ENCODE results near the gene ZNF500.
"Not testable (repeated sequence)": the region's sequence is repeated elsewhere in the genome, so short reads cannot be mapped to it uniquely, and the experiment has no call there.

ZNF500 gene

DNA sequence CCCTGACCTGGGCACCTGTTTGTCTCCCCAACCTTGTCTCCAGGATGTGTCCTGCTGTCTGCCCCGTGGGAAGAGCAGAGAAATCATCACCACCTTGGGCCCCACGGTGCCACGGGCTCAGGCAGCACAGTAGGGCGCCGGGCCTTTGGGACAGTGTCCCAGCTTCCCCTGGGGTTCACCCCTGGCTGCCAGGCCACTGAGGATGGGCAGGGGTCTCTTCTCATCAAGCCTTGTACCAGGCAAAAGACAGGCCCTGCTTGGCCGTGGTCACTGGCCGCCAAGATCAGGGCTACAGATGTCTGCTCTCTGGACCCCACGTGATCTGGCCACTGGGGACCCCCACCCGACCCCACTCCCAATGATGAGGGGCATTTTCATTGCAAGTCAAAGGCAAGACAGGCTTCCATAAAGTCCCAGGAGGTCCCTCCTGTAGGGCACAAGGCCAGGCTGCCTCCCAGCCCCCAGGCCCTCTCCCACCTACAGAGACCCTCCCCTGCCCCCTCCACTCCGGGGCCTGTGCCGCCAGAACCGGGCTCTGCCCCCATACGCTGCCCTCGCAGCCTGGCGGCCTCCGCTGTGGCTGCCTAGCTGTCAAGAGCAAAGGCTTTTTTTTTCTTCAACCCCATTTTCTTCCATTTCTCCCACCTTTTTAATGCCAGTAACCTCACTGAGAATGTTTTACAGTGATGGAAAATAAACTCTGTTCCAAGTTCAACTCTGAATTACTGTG lies 18.1 kb downstream of the ZNF500 start:
- no peak overlapping the region for H3K4me3 ChIP-seq (ENCODE audit: low read depth in 1 of 2, low read length in 2 of 2)
- no peak overlapping the region for H3K9ac ChIP-seq (ENCODE audit: low read length)
- no peak overlapping the region for H3K27ac ChIP-seq (ENCODE audit: low read depth, low read length)
- peaks cover 32% of the 10 kb centered on the region for H3K36me3 ChIP-seq (ENCODE audit: insufficient read depth, low read length)
- peaks cover 9% of the 10 kb centered on the region for H3K4me1 ChIP-seq (ENCODE audit: insufficient read depth, low read length)
- no peaks in the 10 kb centered on the region for H3K27me3 ChIP-seq (ENCODE audit: control insufficient read depth in 1 of 2, insufficient read depth in 2 of 2, low read length in 2 of 2)
- H3K9me3 ChIP-seq (ENCODE audit: low read length), result no peaks in the 10 kb centered on the region

GRCh38 chr16:4747906-4748681 lies 18.9 kb downstream of the ZNF500 start:
- no peak overlapping the region for H3K27ac ChIP-seq (ENCODE audit: low read depth, low read length)
- H3K4me1 ChIP-seq (ENCODE audit: insufficient read depth, low read length), result peaks cover 9% of the 10 kb centered on the region
- no peak overlapping the region for H3K4me3 ChIP-seq (ENCODE audit: low read depth in 1 of 2, low read length in 2 of 2)
- no peak overlapping the region for H3K9ac ChIP-seq (ENCODE audit: low read length)
- peaks cover 24% of the 10 kb centered on the region for H3K36me3 ChIP-seq (ENCODE audit: insufficient read depth, low read length)
- H3K27me3 ChIP-seq (ENCODE audit: control insufficient read depth in 1 of 2, insufficient read depth in 2 of 2, low read length in 2 of 2), result no peaks in the 10 kb centered on the region
- H3K9me3 ChIP-seq (ENCODE audit: low read length), result no peaks in the 10 kb centered on the region

DNA sequence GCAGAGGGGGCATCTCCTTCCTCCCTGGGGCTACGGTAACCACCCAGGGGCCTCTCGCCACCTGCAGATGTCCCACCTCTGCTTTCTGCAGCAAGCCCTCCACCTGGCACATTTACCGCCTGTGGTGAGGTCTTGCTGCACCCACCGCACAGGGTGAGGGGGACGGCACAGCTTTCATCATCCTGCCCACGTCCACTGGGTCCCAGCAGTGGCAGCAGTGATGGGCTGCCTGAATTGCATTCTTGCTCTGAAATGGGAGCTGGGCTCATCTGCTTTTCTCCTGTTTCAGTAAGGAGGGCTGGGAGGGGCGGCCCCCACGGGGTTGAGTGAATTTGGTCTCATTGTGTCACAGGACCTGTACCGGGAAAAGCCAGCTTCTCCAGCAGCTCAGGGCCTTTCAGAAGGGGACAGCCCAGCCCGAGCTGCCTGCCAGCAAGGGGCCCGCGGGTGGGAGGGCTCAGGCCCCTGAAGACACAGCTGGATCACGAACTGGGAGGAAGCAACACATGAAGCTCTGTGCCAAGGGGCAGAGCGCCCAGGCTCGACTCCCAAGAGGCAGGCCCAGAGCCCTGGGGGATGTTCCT lies 19.9 kb downstream of the ZNF500 start:
- H3K9ac ChIP-seq (ENCODE audit: low read length), result no peak overlapping the region
- peaks cover 9% of the 10 kb centered on the region for H3K4me1 ChIP-seq (ENCODE audit: insufficient read depth, low read length)
- peaks cover 14% of the 10 kb centered on the region for H3K36me3 ChIP-seq (ENCODE audit: insufficient read depth, low read length)
- H3K27me3 ChIP-seq (ENCODE audit: control insufficient read depth in 1 of 2, insufficient read depth in 2 of 2, low read length in 2 of 2), result no peaks in the 10 kb centered on the region
- H3K9me3 ChIP-seq (ENCODE audit: low read length), result no peaks in the 10 kb centered on the region
- no peak overlapping the region for H3K4me3 ChIP-seq (ENCODE audit: low read depth in 1 of 2, low read length in 2 of 2)
- no peak overlapping the region for H3K27ac ChIP-seq (ENCODE audit: low read depth, low read length)

DNA sequence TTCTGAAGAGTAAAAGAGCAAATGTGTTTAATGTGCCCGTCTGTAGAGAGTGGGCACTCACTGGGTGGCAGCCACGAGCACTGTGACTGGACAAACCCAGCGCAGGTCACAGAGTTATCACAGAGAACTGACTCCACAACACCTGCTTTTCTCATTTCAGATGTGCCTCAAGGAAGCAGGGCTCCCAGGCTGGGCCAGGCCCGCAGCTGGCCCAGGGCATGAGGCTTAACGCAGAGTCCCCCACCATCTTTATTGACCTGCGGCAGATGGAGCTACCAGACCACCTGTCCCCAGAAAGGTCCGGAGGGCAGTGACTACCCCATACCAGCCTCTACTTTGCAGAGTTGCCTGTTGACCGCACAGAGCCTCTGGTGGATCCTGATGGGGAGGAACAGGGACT lies 20.7 kb downstream of the ZNF500 start:
- H3K36me3 ChIP-seq (ENCODE audit: insufficient read depth, low read length), result peaks cover 5% of the 10 kb centered on the region
- peaks cover 9% of the 10 kb centered on the region for H3K4me1 ChIP-seq (ENCODE audit: insufficient read depth, low read length)
- no peak overlapping the region for H3K27ac ChIP-seq (ENCODE audit: low read depth, low read length)
- H3K9ac ChIP-seq (ENCODE audit: low read length), result no peak overlapping the region
- H3K4me3 ChIP-seq (ENCODE audit: low read depth in 1 of 2, low read length in 2 of 2), result no peak overlapping the region
- no peaks in the 10 kb centered on the region for H3K9me3 ChIP-seq (ENCODE audit: low read length)
- no peaks in the 10 kb centered on the region for H3K27me3 ChIP-seq (ENCODE audit: control insufficient read depth in 1 of 2, insufficient read depth in 2 of 2, low read length in 2 of 2)

- H3K9ac ChIP-seq (ENCODE audit: low read length), result no peak overlapping the region
- no peak overlapping the region for H3K27ac ChIP-seq (ENCODE audit: low read depth, low read length)
- H3K27me3 ChIP-seq (ENCODE audit: control insufficient read depth in 1 of 2, insufficient read depth in 2 of 2, low read length in 2 of 2), result no peaks in the 10 kb centered on the region
- H3K4me3 ChIP-seq (ENCODE audit: low read depth in 1 of 2, low read length in 2 of 2), result no peak overlapping the region
- H3K4me1 ChIP-seq (ENCODE audit: insufficient read depth, low read length), result peaks cover 9% of the 10 kb centered on the region
- no peaks in the 10 kb centered on the region for H3K9me3 ChIP-seq (ENCODE audit: low read length)
- H3K36me3 ChIP-seq (ENCODE audit: insufficient read depth, low read length), result no peaks in the 10 kb centered on the region
Measured at GRCh38 chr16:4745274-4745569, 21.7 kb downstream of the ZNF500 start.

DNA sequence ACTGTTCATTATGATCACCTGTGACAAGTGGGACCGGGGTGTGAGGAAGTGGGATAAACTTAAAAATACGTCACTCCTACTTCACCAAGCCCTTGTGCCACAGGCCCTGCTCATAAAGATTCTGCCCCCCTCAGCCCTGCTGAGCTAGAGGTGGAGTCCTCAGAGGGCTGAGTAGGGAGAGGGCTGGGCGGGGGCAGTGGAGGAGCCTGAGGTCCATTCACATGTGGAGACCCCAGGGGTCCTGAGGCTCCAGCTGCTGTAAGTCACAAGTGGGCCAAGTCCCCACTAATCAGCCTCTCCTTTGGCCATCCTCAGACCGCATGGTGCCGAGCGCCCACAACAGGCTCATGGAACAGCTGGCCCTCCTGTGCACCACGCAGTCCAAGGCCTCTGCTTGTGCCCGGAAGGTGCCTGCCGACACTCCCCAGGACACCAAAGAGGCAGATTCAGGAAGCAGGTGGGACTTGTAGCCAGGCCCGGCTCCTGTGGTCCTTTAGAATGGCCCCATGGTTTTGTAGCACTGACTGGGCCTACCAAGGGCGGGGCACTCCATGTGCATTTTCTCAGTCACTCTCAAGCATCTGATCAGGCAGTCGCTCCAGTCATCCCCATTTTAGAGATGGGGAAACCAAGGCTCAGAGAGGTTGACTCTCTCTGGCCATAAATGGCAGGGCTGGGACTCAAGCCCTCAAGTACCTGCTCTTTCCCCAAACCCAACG lies 22.2 kb downstream of the ZNF500 start:
- H3K9ac ChIP-seq (ENCODE audit: low read length), result no peak overlapping the region
- no peak overlapping the region for H3K4me3 ChIP-seq (ENCODE audit: low read depth in 1 of 2, low read length in 2 of 2)
- peaks cover 9% of the 10 kb centered on the region for H3K4me1 ChIP-seq (ENCODE audit: insufficient read depth, low read length)
- H3K27ac ChIP-seq (ENCODE audit: low read depth, low read length), result no peak overlapping the region
- H3K27me3 ChIP-seq (ENCODE audit: control insufficient read depth in 1 of 2, insufficient read depth in 2 of 2, low read length in 2 of 2), result no peaks in the 10 kb centered on the region
- H3K9me3 ChIP-seq (ENCODE audit: low read length), result no peaks in the 10 kb centered on the region
- no peaks in the 10 kb centered on the region for H3K36me3 ChIP-seq (ENCODE audit: insufficient read depth, low read length)

DNA sequence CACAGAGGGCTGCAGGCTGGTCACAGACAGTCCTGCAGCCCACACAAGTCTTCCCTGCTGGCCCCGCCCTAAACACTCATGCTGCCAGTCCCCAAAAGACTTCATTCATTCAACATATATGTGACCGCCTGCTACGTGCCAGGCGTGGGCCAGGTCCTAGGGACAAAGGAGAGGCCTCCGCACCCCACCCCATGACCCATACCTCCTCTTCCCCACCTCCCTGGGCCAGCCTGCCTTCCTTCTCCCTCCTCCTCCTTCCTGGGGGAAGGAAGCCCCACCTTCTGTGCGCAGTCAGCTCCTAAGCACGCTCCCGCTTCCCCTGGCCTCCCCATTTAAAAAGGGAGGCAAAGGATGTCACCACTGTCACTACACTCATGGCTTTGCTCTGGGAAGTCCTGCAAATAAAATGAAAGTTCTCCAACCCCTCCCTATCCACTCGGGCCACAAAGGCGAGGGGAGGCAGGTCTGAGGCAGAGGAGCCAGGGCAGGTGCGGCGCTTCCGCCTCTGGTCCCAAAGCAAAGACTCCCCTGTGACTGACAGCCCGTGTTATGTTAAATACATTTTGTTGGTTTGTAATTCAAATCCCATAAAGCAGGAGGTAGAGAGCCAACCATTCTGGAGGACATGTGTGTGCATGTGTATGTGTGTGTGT lies 23.6 kb downstream of the ZNF500 start:
- H3K4me1 ChIP-seq (ENCODE audit: insufficient read depth, low read length), result peaks cover 9% of the 10 kb centered on the region
- H3K27me3 ChIP-seq (ENCODE audit: control insufficient read depth in 1 of 2, insufficient read depth in 2 of 2, low read length in 2 of 2), result no peaks in the 10 kb centered on the region
- H3K27ac ChIP-seq (ENCODE audit: low read depth, low read length), result no peak overlapping the region
- H3K4me3 ChIP-seq (ENCODE audit: low read depth in 1 of 2, low read length in 2 of 2), result no peak overlapping the region
- no peaks in the 10 kb centered on the region for H3K36me3 ChIP-seq (ENCODE audit: insufficient read depth, low read length)
- H3K9ac ChIP-seq (ENCODE audit: low read length), result no peak overlapping the region
- H3K9me3 ChIP-seq (ENCODE audit: low read length), result no peaks in the 10 kb centered on the region

DNA sequence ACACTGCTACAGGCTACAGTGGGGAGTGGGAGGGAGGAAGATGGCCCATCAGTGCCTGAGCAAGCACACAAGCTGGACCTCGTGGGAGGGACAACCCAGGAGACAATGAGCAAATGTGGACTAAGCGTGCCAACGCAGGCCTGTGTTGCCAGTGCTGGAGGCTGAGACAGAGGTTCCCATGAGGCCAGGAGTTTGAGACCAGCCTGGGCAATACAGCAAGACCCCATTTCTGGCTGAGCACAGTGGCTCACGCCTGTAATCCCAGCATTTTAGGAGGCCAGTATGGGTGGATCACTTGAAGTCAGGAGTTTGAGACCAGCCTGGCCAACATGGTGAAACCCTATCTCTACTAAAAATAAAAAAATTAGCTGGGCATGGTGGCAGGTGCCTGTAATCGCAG lies 28.6 kb downstream of the ZNF500 start:
- not testable (repeated sequence) for H3K27me3 ChIP-seq (ENCODE audit: control insufficient read depth in 1 of 2, insufficient read depth in 2 of 2, low read length in 2 of 2)

DNA sequence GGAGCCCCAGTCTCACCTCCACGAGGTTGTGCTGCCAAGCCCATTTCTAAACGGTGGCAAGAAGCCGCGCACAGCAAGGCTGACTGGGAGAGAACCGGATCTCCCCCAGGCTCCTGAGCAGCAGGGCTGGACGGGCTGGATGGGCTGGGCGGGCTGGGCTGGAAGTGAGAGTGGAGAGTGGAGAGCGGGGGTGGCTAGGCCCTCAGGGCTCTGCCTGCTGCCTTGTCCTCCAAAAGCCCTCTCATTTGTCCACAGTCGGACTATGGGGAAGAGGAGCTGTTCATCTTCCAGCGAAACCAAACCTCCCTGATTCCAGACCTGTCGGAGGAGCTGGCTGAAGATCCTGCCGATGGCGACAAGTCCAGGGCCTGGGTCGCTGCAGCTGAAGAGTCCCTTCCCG lies 29.4 kb downstream of the ZNF500 start:
- no peaks in the 10 kb centered on the region for H3K9me3 ChIP-seq (ENCODE audit: low read length)
- H3K36me3 ChIP-seq (ENCODE audit: insufficient read depth, low read length), result no peaks in the 10 kb centered on the region
- H3K27ac ChIP-seq (ENCODE audit: low read depth, low read length), result no peak overlapping the region
- peaks cover 10% of the 10 kb centered on the region for H3K4me1 ChIP-seq (ENCODE audit: insufficient read depth, low read length)
- H3K4me3 ChIP-seq (ENCODE audit: low read depth in 1 of 2, low read length in 2 of 2), result no peak overlapping the region
- no peak overlapping the region for H3K9ac ChIP-seq (ENCODE audit: low read length)
- H3K27me3 ChIP-seq (ENCODE audit: control insufficient read depth in 1 of 2, insufficient read depth in 2 of 2, low read length in 2 of 2), result no peaks in the 10 kb centered on the region

More for the DNA sequence above, 28.6 kb downstream of the ZNF500 start:
- not testable (repeated sequence) for H3K4me1 ChIP-seq (ENCODE audit: insufficient read depth, low read length); H3K27ac ChIP-seq (ENCODE audit: low read depth, low read length); H3K36me3 ChIP-seq (ENCODE audit: insufficient read depth, low read length); H3K9ac ChIP-seq (ENCODE audit: low read length); H3K9me3 ChIP-seq (ENCODE audit: low read length); H3K4me3 ChIP-seq (ENCODE audit: low read depth in 1 of 2, low read length in 2 of 2)

DNA sequence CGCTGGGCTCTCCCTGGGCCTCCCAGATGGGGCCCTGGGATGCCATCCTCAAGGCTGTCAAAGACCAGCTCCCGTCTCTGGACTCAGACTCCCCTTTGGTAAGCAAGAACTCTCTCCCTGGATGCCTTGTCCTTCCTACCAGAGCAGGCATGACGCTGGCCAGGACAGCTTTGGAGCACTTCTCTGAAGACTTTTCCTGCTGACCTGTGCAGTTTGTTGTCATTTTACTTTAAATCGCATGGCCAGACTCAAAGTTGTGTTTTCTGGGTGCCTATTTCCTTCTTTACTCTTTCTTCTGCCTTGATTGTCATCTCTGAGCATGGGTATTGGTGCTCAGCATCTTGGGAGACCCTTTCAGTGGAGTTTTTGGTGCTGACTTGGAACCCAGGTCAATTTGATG lies 30.4 kb downstream of the ZNF500 start:
- Histone ChIP-seq H3K9ac (ENCODE audit: low read length) (no peak overlapping the region), H3K9me3 (ENCODE audit: low read length) (no peaks in the 10 kb centered on the region), H3K36me3 (ENCODE audit: insufficient read depth, low read length) (no peaks in the 10 kb centered on the region), H3K4me3 (ENCODE audit: low read depth in 1 of 2, low read length in 2 of 2) (no peak overlapping the region), H3K4me1 (ENCODE audit: insufficient read depth, low read length) (peaks cover 10% of the 10 kb centered on the region), H3K27me3 (ENCODE audit: control insufficient read depth in 1 of 2, insufficient read depth in 2 of 2, low read length in 2 of 2) (no peaks in the 10 kb centered on the region), H3K27ac (ENCODE audit: low read depth, low read length) (no peak overlapping the region)
